CD14-positive monocyte (primary cell): ENCODE measurements around the gene SLC7A4. TPM values are rescaled to one million over a fixed set of nuclear protein-coding genes. Genes with fewer than 3 reads are reported as not detected.

Experiments used
- DNase-seq, 3 donors: peaks; one replicate each; pipeline ENCODE4 v3.0.0-alpha.2; 2011 to 2022
- H2AFZ ChIP-seq: 2 replicates; pipeline ENCODE4 v1.6.0; 2012; ENCODE audit warnings: mild to moderate bottlenecking, low read depth, low read length, inconsistent platforms; ENCODE audit not compliant: insufficient read depth, poor library complexity, severe bottlenecking
- H3K27ac ChIP-seq, 2 donors: 1 replicate in 1 of 2; 2 replicates in 1 of 2; pipeline ENCODE4 v1.5.1; 2012 to 2013; ENCODE audit warnings: low read length in 2 of 2, control low read depth in 1 of 2, inconsistent platforms in 1 of 2, low read depth in 1 of 2, mild to moderate bottlenecking in 1 of 2
- H3K27me3 ChIP-seq, 2 donors: one replicate each; pipeline versions ENCODE4 v1.6.0 to v1.6.1; 2011 to 2013; ENCODE audit warnings: low read length in 2 of 2; ENCODE audit not compliant: control insufficient read depth in 2 of 2, insufficient read depth in 2 of 2
- H3K36me3 ChIP-seq, 2 donors: replicated peaks in 1 of 2; 1 replicate in 1 of 2; 2 replicates in 1 of 2; pipeline versions ENCODE4 v1.5.1 to v1.6.1; 2012 to 2013; ENCODE audit warnings: low read length in 2 of 2, control low read depth in 1 of 2, inconsistent platforms in 1 of 2, mild to moderate bottlenecking in 1 of 2; ENCODE audit not compliant: insufficient read depth in 2 of 2, control insufficient read depth in 1 of 2
- H3K4me1 ChIP-seq, 2 donors: 1 replicate in 1 of 2; 2 replicates in 1 of 2; pipeline versions ENCODE4 v1.5.1 to v1.6.1; 2012 to 2013; ENCODE audit warnings: low read length in 2 of 2, control low read depth in 1 of 2, inconsistent platforms in 1 of 2, mild to moderate bottlenecking in 1 of 2, moderate library complexity in 1 of 2; ENCODE audit not compliant: insufficient read depth in 2 of 2, control insufficient read depth in 1 of 2
- H3K4me2 ChIP-seq: replicated peaks from 2 replicates; pipeline ENCODE3; 2012; ENCODE audit warnings: low read length, moderate library complexity, mild to moderate bottlenecking; ENCODE audit not compliant: poor library complexity, severe bottlenecking; ENCODE audit errors: extremely low read depth
- H3K4me3 ChIP-seq, 3 experiments: fragments of 200-600 bp in 1 of 3; sonication (generic) in 1 of 3; replicated peaks in 1 of 3; 1 replicate in 2 of 3; 2 replicates in 1 of 3; pipeline ENCODE4 v1.5.1; 2011 to 2013; ENCODE audit warnings: low read length in 3 of 3, mild to moderate bottlenecking in 3 of 3, control low read depth in 2 of 3, low read depth in 2 of 3, inconsistent platforms in 1 of 3, moderate library complexity in 1 of 3
- H3K79me2 ChIP-seq: 2 replicates; pipeline ENCODE4 v1.6.0; 2012; ENCODE audit warnings: mild to moderate bottlenecking, control low read depth, inconsistent platforms, low read length, moderate library complexity; ENCODE audit not compliant: insufficient read depth
- H3K9ac ChIP-seq: 2 replicates; pipeline ENCODE4 v1.6.0; 2017; ENCODE audit warnings: low read length, mild to moderate bottlenecking; ENCODE audit not compliant: insufficient read depth, poor library complexity, severe bottlenecking
- H3K9me3 ChIP-seq, 2 donors: replicated peaks in 1 of 2; 1 replicate in 1 of 2; 2 replicates in 1 of 2; pipeline versions ENCODE4 v1.5.1 to v1.6.1; 2012 to 2013; ENCODE audit warnings: low read length in 2 of 2, control low read depth in 1 of 2; ENCODE audit not compliant: control insufficient read depth in 1 of 2, insufficient read depth in 1 of 2
- H4K20me1 ChIP-seq: 2 replicates; pipeline ENCODE4 v1.6.0; 2012; ENCODE audit warnings: mild to moderate bottlenecking, low read length, control low read depth, moderate library complexity; ENCODE audit not compliant: insufficient read depth
- H3K27ac Mint-ChIP-seq, 7 donors: one replicate each; pipeline ENCODE4 v1.8.0; 2020; ENCODE audit warnings: mild to moderate bottlenecking in 7 of 7, mixed read lengths in 7 of 7, moderate library complexity in 6 of 7, inconsistent platforms in 2 of 7
- H3K27me3 Mint-ChIP-seq, 3 donors: one replicate each; pipeline ENCODE4 v1.8.0; 2021 to 2022; ENCODE audit warnings: low read depth in 3 of 3, mild to moderate bottlenecking in 3 of 3, mixed read lengths in 3 of 3, moderate library complexity in 3 of 3, inconsistent platforms in 1 of 3
- H3K36me3 Mint-ChIP-seq, 2 donors: one replicate each; pipeline ENCODE4 v1.8.0; 2020; ENCODE audit warnings: mixed read lengths in 2 of 2, inconsistent platforms in 1 of 2, mild to moderate bottlenecking in 1 of 2
- H3K4me1 Mint-ChIP-seq: one replicate; pipeline ENCODE4 v1.8.0; 2020; ENCODE audit warnings: mild to moderate bottlenecking, mixed read lengths
- H3K4me3 Mint-ChIP-seq, 2 donors: one replicate each; pipeline ENCODE4 v1.8.0; 2020; ENCODE audit warnings: mild to moderate bottlenecking in 2 of 2, mixed read lengths in 2 of 2, moderate library complexity in 1 of 2
- H3K9me3 Mint-ChIP-seq, 7 donors: one replicate each; pipeline ENCODE4 v1.8.0; 2020 to 2022; ENCODE audit warnings: mixed read lengths in 7 of 7, mild to moderate bottlenecking in 6 of 7, moderate library complexity in 6 of 7, inconsistent platforms in 2 of 7
- CTCF ChIP-seq: fragments of 200-600 bp; IDR thresholded peaks from one replicate; pipeline ENCODE4 v1.8.0; 2022; ENCODE audit warnings: antibody characterized with exemption, mild to moderate bottlenecking
- whole genome bisulfite sequencing: methylation state at CpG from one replicate; pipeline ENCODE4 v1.1.5; 2013; ENCODE audit warnings: missing lambda C conversion rate; ENCODE audit not compliant: insufficient coverage; 5-methylcytosine and 5-hydroxymethylcytosine counted together
- intact Hi-C, 2 donors: fragments of 100-400 bp; cut with micrococcal nuclease; formaldehyde crosslinking; loops; one replicate each; pipeline versions ENCODE4 v1.15.0 to v1.15.1; 2023
- polyA plus RNA-seq, 3 donors: library from polyadenylated mRNA; depleted of rRNA in 1 of 3; unstranded in 2 of 3; stranded (reverse) in 1 of 3; fragments of 300-500 nt in 2 of 3; fragments of >200 nt in 1 of 3; fragmentation: Illumina TruSeq in 2 of 3; gene quantifications; 1 replicate in 2 of 3; 2 replicates in 1 of 3; pipeline ENCODE4 v1.2.3, GENCODE V29; 2012 to 2021

The SLC7A4 gene
- polyA plus RNA-seq, 3 donors, result not detected

DNA sequence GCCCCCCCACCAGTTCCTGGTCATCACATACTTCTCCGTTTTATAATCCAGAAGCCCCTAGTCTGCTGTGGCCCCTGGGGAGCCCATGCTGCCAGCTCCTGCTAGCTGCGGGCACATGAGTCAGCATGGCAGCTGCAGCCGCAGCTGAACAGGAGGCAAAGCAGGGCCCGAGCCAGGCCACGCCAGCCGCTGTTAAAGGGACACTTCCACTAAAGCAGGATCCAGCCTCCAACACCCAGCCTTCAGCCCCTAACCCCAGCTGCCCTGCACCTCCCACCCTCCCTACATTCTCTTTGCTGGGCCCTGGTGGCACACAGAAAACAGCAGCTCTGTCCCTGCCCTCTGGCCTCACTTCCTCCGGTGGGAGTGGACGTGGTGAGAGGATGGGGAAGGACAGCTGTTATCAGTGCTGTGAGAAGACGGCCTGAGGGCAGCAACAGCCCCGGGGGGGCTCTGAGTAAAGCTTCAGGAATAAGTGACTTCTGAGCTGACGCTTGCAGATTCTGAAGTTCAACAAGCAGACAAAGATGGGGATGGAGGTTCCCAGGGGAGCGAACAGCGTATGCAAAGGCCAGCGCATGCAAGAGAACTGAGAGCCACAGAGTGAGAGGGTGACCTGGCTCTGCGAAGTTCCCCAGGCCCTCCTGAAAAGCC lies 12.7 kb upstream of the SLC7A4 start:
- 5% methylated on average over 15 of the region's 15 CpGs for WGBS
- intact Hi-C loops, result loop anchor here in 1 of 2 donors (10.0 kb wide), 1 partner anchor 60 kb away; the partner anchor contains the start of gene LZTR1
- peak overlapping the region; percentile 38 for H3K9ac ChIP-seq

More for the DNA sequence above, 12.7 kb upstream of the SLC7A4 start:
- H3K4me3 Mint-ChIP-seq, result peak overlapping the region; percentile 70 to 97
- peaks cover 24% of the 10 kb centered on the region for H3K4me1 Mint-ChIP-seq
- H2AFZ ChIP-seq, result peak overlapping the region; percentile 65
- peak overlapping the region; percentile 64 for H3K4me2 ChIP-seq
- H3K9me3 ChIP-seq, result no peaks in the 10 kb centered on the region
- H3K36me3 Mint-ChIP-seq, result no peaks in the 10 kb centered on the region
- H3K4me3 ChIP-seq, result peak overlapping the region in 2 of 3 experiments; percentile 13 to 68
- no peaks in the 10 kb centered on the region for H3K36me3 ChIP-seq
- peaks cover 0 to 5% of the 10 kb centered on the region in 2 donors for H3K27me3 ChIP-seq
- H3K79me2 ChIP-seq, result no peaks in the 10 kb centered on the region
- peaks cover 0 to 3% (median 0%) of the 10 kb centered on the region in 7 donors for H3K9me3 Mint-ChIP-seq
- H4K20me1 ChIP-seq, result no peaks in the 10 kb centered on the region
- DNase-seq, result peak in 2 of 3 donors; percentile 9 to 17
- H3K27ac ChIP-seq, result no peak overlapping the region
- peaks cover 14 to 21% of the 10 kb centered on the region in 2 donors for H3K4me1 ChIP-seq
- H3K27me3 Mint-ChIP-seq, result peaks cover 14 to 19% (median 17%) of the 10 kb centered on the region in 3 donors
- no peak for TF ChIP-seq CTCF
- H3K27ac Mint-ChIP-seq, result peak overlapping the region; percentile 32 to 94 (median 68)
